ENCODE data around the gene CD46.

Gene CD46

DNA sequence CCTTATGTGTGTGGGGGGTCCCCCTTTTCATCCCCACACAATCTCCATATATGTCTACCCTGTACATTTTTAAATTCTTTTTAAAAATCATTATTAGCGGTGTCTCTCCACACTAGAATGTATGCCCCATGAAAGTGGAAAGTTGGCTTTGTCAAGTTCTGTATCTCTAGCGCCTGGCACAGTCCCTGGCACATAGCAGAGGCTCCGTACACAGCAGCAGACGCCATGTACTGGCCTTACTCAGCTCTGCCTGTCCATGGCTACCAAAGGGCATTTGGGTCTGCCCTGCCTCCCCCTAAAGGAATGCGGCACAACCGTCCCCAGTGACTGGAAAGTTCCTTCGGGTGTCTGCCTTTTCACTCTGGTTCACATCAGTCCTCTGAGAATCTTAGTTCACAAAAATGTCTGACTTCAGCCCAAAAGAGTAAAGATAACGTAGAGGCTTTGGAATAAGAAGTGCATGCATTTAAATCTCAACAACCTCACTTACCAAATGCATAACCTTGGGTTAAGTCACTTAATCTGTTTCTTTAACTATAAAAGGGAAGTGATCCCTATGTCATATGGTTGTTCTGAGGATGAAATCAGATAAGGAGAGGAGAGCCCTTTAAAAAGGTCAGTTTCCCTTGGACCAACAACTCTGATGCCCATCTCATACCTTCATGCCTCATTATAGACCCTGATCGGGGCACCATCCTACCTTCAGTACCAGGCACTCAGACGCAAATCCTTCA lies 61.1 kb downstream of the CD46 start:
- no peak overlapping the region for H3K4me3 ChIP-seq (replicated peaks; ENCODE audit: low read depth, low read length)
- TF ChIP-seq, protein P1, sequence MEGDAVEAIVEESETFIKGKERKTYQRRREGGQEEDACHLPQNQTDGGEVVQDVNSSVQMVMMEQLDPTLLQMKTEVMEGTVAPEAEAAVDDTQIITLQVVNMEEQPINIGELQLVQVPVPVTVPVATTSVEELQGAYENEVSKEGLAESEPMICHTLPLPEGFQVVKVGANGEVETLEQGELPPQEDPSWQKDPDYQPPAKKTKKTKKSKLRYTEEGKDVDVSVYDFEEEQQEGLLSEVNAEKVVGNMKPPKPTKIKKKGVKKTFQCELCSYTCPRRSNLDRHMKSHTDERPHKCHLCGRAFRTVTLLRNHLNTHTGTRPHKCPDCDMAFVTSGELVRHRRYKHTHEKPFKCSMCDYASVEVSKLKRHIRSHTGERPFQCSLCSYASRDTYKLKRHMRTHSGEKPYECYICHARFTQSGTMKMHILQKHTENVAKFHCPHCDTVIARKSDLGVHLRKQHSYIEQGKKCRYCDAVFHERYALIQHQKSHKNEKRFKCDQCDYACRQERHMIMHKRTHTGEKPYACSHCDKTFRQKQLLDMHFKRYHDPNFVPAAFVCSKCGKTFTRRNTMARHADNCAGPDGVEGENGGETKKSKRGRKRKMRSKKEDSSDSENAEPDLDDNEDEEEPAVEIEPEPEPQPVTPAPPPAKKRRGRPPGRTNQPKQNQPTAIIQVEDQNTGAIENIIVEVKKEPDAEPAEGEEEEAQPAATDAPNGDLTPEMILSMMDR (IDR thresholded peaks at IDR 0.05; ENCODE audit: low read length, missing control alignments) = no peak
- no peak for DNase-seq (ENCODE audit: low read depth)

DNA sequence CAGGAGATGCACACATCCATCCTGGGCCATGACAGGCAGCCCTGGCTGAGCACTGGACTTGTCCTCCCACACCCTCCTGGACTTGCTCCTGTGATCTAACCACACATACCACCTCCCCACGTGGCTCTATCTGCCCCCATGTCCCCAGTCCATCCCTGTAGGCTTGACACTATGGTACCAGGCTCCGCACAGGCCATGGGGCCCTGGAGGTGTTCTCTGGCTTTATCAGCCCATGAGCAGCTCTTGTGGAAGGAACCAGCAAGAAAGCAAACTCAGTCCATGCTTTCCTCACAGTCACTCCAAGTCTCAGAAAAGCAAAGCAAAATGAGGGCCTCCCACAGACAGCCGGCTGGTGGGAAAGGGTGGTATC lies 61.6 kb downstream of the CD46 start:
- TF ChIP-seq, protein P1 (IDR thresholded peaks at IDR 0.05; ENCODE audit: low read length, missing control alignments) = no peak
- no peak for DNase-seq (ENCODE audit: low read depth)
- H3K4me3 ChIP-seq (replicated peaks; ENCODE audit: low read depth, low read length) = no peak overlapping the region

DNA sequence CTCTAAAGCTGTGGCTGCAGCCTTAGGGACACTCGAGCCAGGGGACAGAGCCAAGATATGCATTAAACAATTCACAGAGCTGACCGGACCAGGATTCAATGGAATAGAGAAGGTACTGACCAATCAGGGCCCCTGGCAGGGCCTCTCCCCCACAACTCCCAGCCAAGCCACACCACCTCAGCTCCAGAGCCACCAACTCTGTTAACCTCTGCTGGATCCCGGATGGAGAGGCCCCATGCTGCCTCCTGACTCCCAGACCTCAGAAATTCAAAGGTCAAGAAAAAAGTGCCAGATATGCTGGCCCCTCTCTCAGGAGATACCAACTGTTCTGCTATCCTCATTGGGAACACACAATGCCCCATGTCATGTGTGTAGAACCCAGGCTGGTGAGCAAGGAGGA lies 62.1 kb downstream of the CD46 start:
- TF ChIP-seq, protein P1 (IDR thresholded peaks at IDR 0.05; ENCODE audit: low read length, missing control alignments) = no peak
- H3K4me3 ChIP-seq (replicated peaks; ENCODE audit: low read depth, low read length) = no peak overlapping the region
- no peak for DNase-seq (ENCODE audit: low read depth)

DNA sequence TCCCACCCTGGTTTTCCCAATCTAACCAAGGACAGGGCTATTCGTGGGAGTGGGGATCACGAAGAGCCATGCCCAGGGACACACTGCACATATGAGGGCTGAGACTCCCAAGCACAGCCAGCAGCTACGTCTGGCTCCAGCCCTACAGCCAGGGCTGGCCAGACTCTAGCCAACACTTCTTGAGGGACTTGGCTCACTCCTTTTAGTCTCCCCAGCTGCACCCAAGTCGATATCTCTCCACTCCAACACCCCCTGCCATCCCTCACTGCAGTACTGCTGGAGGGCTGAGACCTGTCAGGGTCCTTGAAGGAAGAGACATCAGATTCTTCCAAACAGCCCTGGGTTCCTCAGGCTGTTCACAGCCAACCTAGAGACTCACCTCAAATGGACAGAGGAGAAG lies 62.6 kb downstream of the CD46 start:
- DNase-seq (ENCODE audit: low read depth) = no peak
- TF ChIP-seq, protein P1 (IDR thresholded peaks at IDR 0.05; ENCODE audit: low read length, missing control alignments) = no peak
- no peak overlapping the region for H3K4me3 ChIP-seq (replicated peaks; ENCODE audit: low read depth, low read length)

DNA sequence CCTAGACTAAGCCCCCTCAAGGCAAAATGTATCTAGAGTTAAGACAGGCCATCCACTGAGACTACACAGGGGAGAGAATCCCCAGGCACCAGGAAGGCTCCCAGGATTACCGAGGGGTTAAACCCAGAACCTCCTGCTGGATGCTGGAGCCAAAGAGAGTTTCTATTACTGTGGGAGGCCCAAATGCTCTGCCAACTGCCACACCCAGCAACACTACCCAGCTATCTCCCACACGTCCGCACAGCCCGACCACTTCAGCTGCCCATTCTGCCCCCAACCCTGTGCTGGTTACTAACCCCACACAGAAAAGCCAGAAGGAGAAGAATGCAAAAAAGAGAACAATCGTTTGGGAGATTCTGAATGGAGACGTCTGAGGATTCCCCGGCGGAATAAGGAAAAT lies 63.6 kb downstream of the CD46 start:
- DNase-seq (ENCODE audit: low read depth) = no peak
- TF ChIP-seq, protein P1 (IDR thresholded peaks at IDR 0.05; ENCODE audit: low read length, missing control alignments) = no peak
- H3K4me3 ChIP-seq (replicated peaks; ENCODE audit: low read depth, low read length) = no peak overlapping the region

DNA sequence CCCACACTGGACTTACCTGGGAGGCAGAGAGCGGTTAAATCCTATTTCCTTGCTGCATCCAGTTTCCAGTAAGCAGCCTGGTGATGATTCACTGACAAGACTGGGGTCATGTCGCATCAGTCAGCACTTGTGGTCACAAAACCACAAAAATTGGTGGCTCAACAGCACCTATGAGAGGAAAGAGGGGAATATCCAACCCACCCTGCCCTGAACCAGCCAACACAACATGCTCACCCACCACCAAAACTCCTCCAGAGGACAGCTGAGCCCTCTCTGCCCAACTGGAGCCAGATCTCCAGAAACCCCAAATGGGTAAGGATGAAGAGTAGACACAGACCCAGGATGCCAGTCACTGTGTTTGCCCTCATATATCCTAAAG lies 64.0 kb downstream of the CD46 start:
- TF ChIP-seq, protein P1 (IDR thresholded peaks at IDR 0.05; ENCODE audit: low read length, missing control alignments) = no peak
- DNase-seq (ENCODE audit: low read depth) = no peak
- H3K4me3 ChIP-seq (replicated peaks; ENCODE audit: low read depth, low read length) = no peak overlapping the region

DNA sequence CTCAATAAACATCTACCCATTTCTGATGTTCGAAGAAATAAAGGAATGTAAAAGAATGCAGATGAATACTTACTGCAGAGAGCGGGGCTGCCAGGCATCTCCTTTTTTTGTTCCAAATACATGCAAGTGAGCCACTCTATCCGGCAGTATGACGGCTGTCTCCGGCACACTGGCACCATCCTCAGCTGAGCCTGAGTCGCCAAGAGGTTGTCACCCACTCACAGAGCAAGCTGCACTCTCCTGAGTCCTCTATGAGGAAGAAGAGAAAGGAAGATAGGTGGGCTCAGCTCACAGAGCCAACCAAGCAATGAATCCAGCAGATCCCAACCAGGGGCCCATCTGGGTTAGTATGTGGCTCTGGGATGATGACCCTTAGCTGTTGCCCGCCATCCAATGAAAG lies 65.3 kb downstream of the CD46 start:
- H3K4me3 ChIP-seq (replicated peaks; ENCODE audit: low read depth, low read length) = no peak overlapping the region
- DNase-seq (ENCODE audit: low read depth) = no peak
- TF ChIP-seq, protein P1 (IDR thresholded peaks at IDR 0.05; ENCODE audit: low read length, missing control alignments) = no peak

Measured in fibroblast of pulmonary artery (primary cell).